Suprapubic skin (tissue), 3 donors: Measurements from ENCODE around the gene MYH7.

Experiments
- EP300 ChIP-seq: sonication (generic); formaldehyde crosslinking; IDR thresholded peaks from one replicate; pipeline ENCODE4 v1.6.1; 2017; ENCODE audit warnings: antibody characterized with exemption
- POLR2A ChIP-seq, 2 donors: fragments of 450-650 bp; IDR thresholded peaks; one replicate each; pipeline ENCODE4 v1.6.1; 2017; ENCODE audit warnings: antibody characterized with exemption in 2 of 2, mild to moderate bottlenecking in 2 of 2, moderate library complexity in 2 of 2
- TF ChIP-seq, protein P1 (sequence below), 2 donors: fragments of 200-600 bp in 1 of 2; fragments of 450-650 bp in 1 of 2; sonication (generic) in 1 of 2; IDR thresholded peaks; one replicate each; pipeline ENCODE4 v1.5.1; 2016 to 2019; ENCODE audit warnings: antibody characterized with exemption in 2 of 2, mild to moderate bottlenecking in 1 of 2, moderate library complexity in 1 of 2

DNA sequence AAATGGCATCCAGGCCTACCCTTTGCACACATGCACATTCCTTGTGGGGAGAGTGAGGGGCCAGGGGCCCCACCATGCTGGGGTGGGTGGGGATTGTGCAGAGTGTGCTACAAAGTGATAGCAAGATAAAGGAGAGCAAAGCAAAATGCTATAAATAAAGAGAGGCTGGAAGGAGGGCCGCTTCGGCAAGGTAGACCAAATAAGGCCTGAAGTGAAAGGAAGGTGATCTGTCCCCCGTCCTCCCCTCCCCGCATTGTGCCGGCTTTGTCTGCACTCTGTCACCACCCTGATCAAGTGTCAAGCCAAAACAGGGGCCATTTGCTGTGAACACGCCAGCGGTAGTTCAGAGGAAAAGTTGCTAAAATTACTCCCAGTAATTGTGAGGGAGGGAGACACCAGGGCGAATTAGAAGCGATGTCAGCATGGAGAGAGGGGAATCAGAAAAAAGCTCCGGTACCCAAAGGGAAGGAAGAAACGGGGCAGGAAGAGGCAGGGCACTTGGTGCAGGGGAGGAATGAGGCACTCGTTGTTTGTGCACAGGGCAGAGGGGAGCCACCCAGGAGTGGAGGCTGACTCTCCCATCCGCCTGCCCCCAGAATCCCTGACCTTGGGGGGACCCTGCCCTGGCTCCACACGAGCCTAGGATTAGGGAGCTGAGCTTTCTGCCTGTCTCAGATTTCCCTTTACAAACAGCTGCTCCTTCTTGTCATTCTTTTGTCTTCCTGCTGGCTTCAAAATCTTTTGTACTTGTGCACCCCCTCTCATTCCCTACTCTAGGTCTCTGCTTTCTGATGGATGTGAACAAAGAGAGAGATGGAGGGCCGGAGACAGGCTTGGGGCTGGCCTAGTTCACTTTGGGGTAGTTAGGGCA is 2.9 kb upstream of the MYH7 start:
- no peak for TF ChIP-seq EP300
- no peak for TF ChIP-seq POLR2A (IDR thresholded peaks at IDR 0.05)
- TF ChIP-seq, protein P1, sequence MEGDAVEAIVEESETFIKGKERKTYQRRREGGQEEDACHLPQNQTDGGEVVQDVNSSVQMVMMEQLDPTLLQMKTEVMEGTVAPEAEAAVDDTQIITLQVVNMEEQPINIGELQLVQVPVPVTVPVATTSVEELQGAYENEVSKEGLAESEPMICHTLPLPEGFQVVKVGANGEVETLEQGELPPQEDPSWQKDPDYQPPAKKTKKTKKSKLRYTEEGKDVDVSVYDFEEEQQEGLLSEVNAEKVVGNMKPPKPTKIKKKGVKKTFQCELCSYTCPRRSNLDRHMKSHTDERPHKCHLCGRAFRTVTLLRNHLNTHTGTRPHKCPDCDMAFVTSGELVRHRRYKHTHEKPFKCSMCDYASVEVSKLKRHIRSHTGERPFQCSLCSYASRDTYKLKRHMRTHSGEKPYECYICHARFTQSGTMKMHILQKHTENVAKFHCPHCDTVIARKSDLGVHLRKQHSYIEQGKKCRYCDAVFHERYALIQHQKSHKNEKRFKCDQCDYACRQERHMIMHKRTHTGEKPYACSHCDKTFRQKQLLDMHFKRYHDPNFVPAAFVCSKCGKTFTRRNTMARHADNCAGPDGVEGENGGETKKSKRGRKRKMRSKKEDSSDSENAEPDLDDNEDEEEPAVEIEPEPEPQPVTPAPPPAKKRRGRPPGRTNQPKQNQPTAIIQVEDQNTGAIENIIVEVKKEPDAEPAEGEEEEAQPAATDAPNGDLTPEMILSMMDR (IDR thresholded peaks at IDR 0.05) = no peak
